ENCODE data around the gene GCNT4.

GCNT4 gene

GRCh38 chr5:75010838-75011237 is 41.5 kb downstream of the GCNT4 start:
- no peak for TF ChIP-seq TAF1 (IDR thresholded peaks at IDR 0.05; ENCODE audit: borderline replicate concordance, insufficient read depth, low read length)
- TF ChIP-seq, protein P1, sequence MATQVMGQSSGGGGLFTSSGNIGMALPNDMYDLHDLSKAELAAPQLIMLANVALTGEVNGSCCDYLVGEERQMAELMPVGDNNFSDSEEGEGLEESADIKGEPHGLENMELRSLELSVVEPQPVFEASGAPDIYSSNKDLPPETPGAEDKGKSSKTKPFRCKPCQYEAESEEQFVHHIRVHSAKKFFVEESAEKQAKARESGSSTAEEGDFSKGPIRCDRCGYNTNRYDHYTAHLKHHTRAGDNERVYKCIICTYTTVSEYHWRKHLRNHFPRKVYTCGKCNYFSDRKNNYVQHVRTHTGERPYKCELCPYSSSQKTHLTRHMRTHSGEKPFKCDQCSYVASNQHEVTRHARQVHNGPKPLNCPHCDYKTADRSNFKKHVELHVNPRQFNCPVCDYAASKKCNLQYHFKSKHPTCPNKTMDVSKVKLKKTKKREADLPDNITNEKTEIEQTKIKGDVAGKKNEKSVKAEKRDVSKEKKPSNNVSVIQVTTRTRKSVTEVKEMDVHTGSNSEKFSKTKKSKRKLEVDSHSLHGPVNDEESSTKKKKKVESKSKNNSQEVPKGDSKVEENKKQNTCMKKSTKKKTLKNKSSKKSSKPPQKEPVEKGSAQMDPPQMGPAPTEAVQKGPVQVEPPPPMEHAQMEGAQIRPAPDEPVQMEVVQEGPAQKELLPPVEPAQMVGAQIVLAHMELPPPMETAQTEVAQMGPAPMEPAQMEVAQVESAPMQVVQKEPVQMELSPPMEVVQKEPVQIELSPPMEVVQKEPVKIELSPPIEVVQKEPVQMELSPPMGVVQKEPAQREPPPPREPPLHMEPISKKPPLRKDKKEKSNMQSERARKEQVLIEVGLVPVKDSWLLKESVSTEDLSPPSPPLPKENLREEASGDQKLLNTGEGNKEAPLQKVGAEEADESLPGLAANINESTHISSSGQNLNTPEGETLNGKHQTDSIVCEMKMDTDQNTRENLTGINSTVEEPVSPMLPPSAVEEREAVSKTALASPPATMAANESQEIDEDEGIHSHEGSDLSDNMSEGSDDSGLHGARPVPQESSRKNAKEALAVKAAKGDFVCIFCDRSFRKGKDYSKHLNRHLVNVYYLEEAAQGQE (IDR thresholded peaks at IDR 0.05; ENCODE audit: insufficient read depth in 1 of 2, low read depth in 2 of 2, low read length in 2 of 2), result no peak
- no peak for TF ChIP-seq FOXP2 (optimal IDR thresholded peaks at IDR 0.05; ENCODE audit: borderline replicate concordance, extremely low read depth, extremely low read length, insufficient read depth)
- TF ChIP-seq SIN3A (IDR thresholded peaks at IDR 0.05; ENCODE audit: borderline replicate concordance, insufficient read depth, low read length), result no peak
- no peak for TF ChIP-seq POLR2AphosphoS5 (IDR thresholded peaks at IDR 0.05; ENCODE audit: low read depth, low read length)

- TF ChIP-seq TAF1 (IDR thresholded peaks at IDR 0.05; ENCODE audit: borderline replicate concordance, insufficient read depth, low read length) (no peak), FOXP2 (optimal IDR thresholded peaks at IDR 0.05; ENCODE audit: borderline replicate concordance, extremely low read depth, extremely low read length, insufficient read depth) (no peak), SIN3A (IDR thresholded peaks at IDR 0.05; ENCODE audit: borderline replicate concordance, insufficient read depth, low read length) (no peak)
- TF ChIP-seq, protein P1 (IDR thresholded peaks at IDR 0.05; ENCODE audit: insufficient read depth in 1 of 2, low read depth in 2 of 2, low read length in 2 of 2), result no peak
Measured at GRCh38 chr5:75009556-75010345, 42.6 kb downstream of the GCNT4 start.

DNA sequence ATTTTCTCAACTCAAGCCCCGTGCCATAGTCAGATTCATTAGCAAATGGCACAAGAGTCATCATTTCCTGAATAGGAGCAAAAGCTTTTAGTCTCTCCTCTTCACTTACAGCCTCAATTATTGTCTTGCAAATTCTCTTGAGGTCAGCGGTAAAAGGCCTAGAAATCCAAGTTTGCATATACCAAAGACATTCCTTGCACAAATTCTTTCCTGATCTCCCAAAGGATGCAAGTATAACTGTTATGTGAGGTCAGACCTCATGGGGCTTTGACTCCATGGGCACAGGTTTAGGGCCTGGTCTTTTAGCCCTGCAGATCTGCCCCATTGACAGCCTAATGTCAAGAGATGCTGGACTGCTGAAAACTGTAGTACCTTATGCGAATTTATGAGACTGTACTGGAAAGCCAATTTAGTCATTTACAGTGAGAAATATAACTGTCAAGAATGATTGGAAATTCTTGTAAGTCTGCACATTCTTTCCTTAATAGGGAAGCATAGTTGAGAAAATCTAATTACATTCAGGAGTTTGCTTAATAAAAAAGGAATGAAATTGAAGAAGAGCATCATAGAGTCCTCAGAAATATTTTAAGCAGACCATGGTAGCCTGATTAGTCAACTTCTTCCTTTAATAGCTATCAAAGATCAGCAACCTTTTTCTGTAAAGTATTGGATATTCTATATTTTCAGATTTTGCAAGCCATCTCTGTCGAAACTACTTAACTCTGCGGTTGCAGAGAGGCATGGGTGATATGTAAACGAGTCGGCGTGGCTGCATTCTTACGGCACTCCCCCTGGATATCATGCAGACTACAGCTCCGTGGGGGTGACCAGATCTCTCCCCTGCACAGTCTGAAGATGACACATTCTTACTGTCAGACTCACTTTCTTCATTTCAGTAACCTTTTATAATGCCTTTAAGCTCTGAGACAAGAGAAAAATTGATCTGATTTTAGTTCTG is 45.2 kb downstream of the GCNT4 start:
- no peak for TF ChIP-seq SIN3A (IDR thresholded peaks at IDR 0.05; ENCODE audit: borderline replicate concordance, insufficient read depth, low read length)
- TF ChIP-seq FOXP2 (optimal IDR thresholded peaks at IDR 0.05; ENCODE audit: borderline replicate concordance, extremely low read depth, extremely low read length, insufficient read depth), result no peak
- no peak for TF ChIP-seq POLR2AphosphoS5 (IDR thresholded peaks at IDR 0.05; ENCODE audit: low read depth, low read length)
- TF ChIP-seq, protein P1 (IDR thresholded peaks at IDR 0.05; ENCODE audit: insufficient read depth in 1 of 2, low read depth in 2 of 2, low read length in 2 of 2), result no peak
- no peak for TF ChIP-seq TAF1 (IDR thresholded peaks at IDR 0.05; ENCODE audit: borderline replicate concordance, insufficient read depth, low read length)

DNA sequence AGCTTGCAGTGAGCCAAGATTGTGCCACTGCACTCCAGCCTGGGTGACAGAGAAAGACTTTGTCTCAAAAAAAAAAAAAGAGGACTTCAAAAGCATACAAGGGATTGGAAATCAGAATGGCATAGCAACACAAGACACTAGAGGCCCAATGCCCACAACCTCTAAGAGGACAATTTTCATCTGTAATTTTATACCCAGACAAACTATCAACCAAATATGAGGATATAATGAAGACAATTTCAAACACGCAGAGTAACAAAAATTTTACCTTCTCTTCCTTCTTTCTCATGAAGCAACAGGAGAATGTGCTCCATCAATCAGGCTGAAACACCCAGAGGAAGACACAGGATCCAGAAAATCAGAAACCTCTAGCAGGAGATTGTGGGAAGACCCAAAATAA is 46.8 kb downstream of the GCNT4 start:
- TF ChIP-seq FOXP2 (optimal IDR thresholded peaks at IDR 0.05; ENCODE audit: borderline replicate concordance, extremely low read depth, extremely low read length, insufficient read depth) (no peak), TAF1 (IDR thresholded peaks at IDR 0.05; ENCODE audit: borderline replicate concordance, insufficient read depth, low read length) (no peak), SIN3A (IDR thresholded peaks at IDR 0.05; ENCODE audit: borderline replicate concordance, insufficient read depth, low read length) (no peak), POLR2AphosphoS5 (IDR thresholded peaks at IDR 0.05; ENCODE audit: low read depth, low read length) (no peak)
- TF ChIP-seq, protein P1 (IDR thresholded peaks at IDR 0.05; ENCODE audit: insufficient read depth in 1 of 2, low read depth in 2 of 2, low read length in 2 of 2), result no peak

Measured in PFSK-1 (cell line).